Measurements from ENCODE around the gene SLC26A8.
"Not testable (repeated sequence)": the region's sequence is repeated elsewhere in the genome, so short reads cannot be mapped to it uniquely, and the experiment has no call there.

Gene SLC26A8

GRCh38 chr6:35984701-35985100 lies 39.7 kb downstream of the SLC26A8 start:
- no peaks in the 10 kb centered on the region for H3K4me1 ChIP-seq (ENCODE audit: insufficient read depth, low read length)
- H3K4me2 ChIP-seq (ENCODE audit: insufficient read depth, low read length), result no peak overlapping the region
- H3K27me3 ChIP-seq (ENCODE audit: insufficient read depth, low read length, poor library complexity), result peaks cover 24% of the 10 kb centered on the region
- ATAC-seq (ENCODE audit: insufficient read depth, low read depth) (no peak), DNase-seq (no peak)
- no peak overlapping the region for H3K4me3 ChIP-seq (ENCODE audit: low read depth in 1 of 2, low read length in 2 of 2)
- TF ChIP-seq CTCF (IDR thresholded peaks at IDR 0.05; ENCODE audit: borderline replicate concordance, extremely low read depth, low read length, poor library complexity, severe bottlenecking), result no peak
- TF ChIP-seq EZH2 (IDR thresholded peaks at IDR 0.05; ENCODE audit: borderline replicate concordance, low read depth, low read length, severe bottlenecking), result no peak
- H4K20me1 ChIP-seq (ENCODE audit: insufficient read depth, low read length), result no peaks in the 10 kb centered on the region
- no peak overlapping the region for H3K27ac ChIP-seq (ENCODE audit: low read length)
- H3K36me3 ChIP-seq (ENCODE audit: insufficient read depth, low read length), result no peaks in the 10 kb centered on the region
- no peaks in the 10 kb centered on the region for H3K9me3 ChIP-seq (ENCODE audit: insufficient read depth, low read length, severe bottlenecking)
- no peaks in the 10 kb centered on the region for H3K79me2 ChIP-seq (ENCODE audit: insufficient read depth, low read length)
- no peak overlapping the region for H3K9ac ChIP-seq (ENCODE audit: low read depth, low read length)
- H2AFZ ChIP-seq (ENCODE audit: low read depth, low read length), result no peak overlapping the region

- no peak for DNase-seq
- ATAC-seq (ENCODE audit: insufficient read depth, low read depth), result no peak
- Histone ChIP-seq H3K27me3 (ENCODE audit: insufficient read depth, low read length, poor library complexity) (peaks cover 23% of the 10 kb centered on the region), H2AFZ (ENCODE audit: low read depth, low read length) (no peak overlapping the region), H3K27ac (ENCODE audit: low read length) (no peak overlapping the region), H3K4me1 (ENCODE audit: insufficient read depth, low read length) (no peaks in the 10 kb centered on the region), H3K9ac (ENCODE audit: low read depth, low read length) (no peak overlapping the region), H3K4me2 (ENCODE audit: insufficient read depth, low read length) (no peak overlapping the region), H3K9me3 (ENCODE audit: insufficient read depth, low read length, severe bottlenecking) (no peaks in the 10 kb centered on the region), H3K36me3 (ENCODE audit: insufficient read depth, low read length) (no peaks in the 10 kb centered on the region), H3K4me3 (ENCODE audit: low read depth in 1 of 2, low read length in 2 of 2) (no peak overlapping the region), H3K79me2 (ENCODE audit: insufficient read depth, low read length) (no peaks in the 10 kb centered on the region), H4K20me1 (ENCODE audit: insufficient read depth, low read length) (no peaks in the 10 kb centered on the region)
- TF ChIP-seq EZH2 (IDR thresholded peaks at IDR 0.05; ENCODE audit: borderline replicate concordance, low read depth, low read length, severe bottlenecking), result no peak
- no peak for TF ChIP-seq CTCF (IDR thresholded peaks at IDR 0.05; ENCODE audit: borderline replicate concordance, extremely low read depth, low read length, poor library complexity, severe bottlenecking)
Measured at GRCh38 chr6:35980991-35981645, 43.3 kb downstream of the SLC26A8 start.

GRCh38 chr6:35980126-35980525 lies 44.3 kb downstream of the SLC26A8 start:
- H3K4me3 ChIP-seq (ENCODE audit: low read depth in 1 of 2, low read length in 2 of 2); H3K27ac ChIP-seq (ENCODE audit: low read length); H2AFZ ChIP-seq (ENCODE audit: low read depth, low read length); H4K20me1 ChIP-seq (ENCODE audit: insufficient read depth, low read length); H3K79me2 ChIP-seq (ENCODE audit: insufficient read depth, low read length); H3K4me2 ChIP-seq (ENCODE audit: insufficient read depth, low read length); ATAC-seq (ENCODE audit: insufficient read depth, low read depth); DNase-seq; H3K9me3 ChIP-seq (ENCODE audit: insufficient read depth, low read length, severe bottlenecking); H3K4me1 ChIP-seq (ENCODE audit: insufficient read depth, low read length); H3K36me3 ChIP-seq (ENCODE audit: insufficient read depth, low read length); H3K9ac ChIP-seq (ENCODE audit: low read depth, low read length): not testable (repeated sequence)
- H3K27me3 ChIP-seq (ENCODE audit: insufficient read depth, low read length, poor library complexity), result peaks cover 23% of the 10 kb centered on the region

- no peaks in the 10 kb centered on the region for H3K36me3 ChIP-seq (ENCODE audit: insufficient read depth, low read length)
- no peak overlapping the region for H3K4me3 ChIP-seq (ENCODE audit: low read depth in 1 of 2, low read length in 2 of 2)
- H3K27me3 ChIP-seq (ENCODE audit: insufficient read depth, low read length, poor library complexity), result peaks cover 15% of the 10 kb centered on the region
- H3K79me2 ChIP-seq (ENCODE audit: insufficient read depth, low read length), result no peaks in the 10 kb centered on the region
- ATAC-seq (ENCODE audit: insufficient read depth, low read depth) (no peak), DNase-seq (no peak)
- H3K27ac ChIP-seq (ENCODE audit: low read length), result no peak overlapping the region
- no peaks in the 10 kb centered on the region for H4K20me1 ChIP-seq (ENCODE audit: insufficient read depth, low read length)
- no peaks in the 10 kb centered on the region for H3K9me3 ChIP-seq (ENCODE audit: insufficient read depth, low read length, severe bottlenecking)
- TF ChIP-seq CTCF (IDR thresholded peaks at IDR 0.05; ENCODE audit: borderline replicate concordance, extremely low read depth, low read length, poor library complexity, severe bottlenecking) (no peak), EZH2 (IDR thresholded peaks at IDR 0.05; ENCODE audit: borderline replicate concordance, low read depth, low read length, severe bottlenecking) (no peak)
- no peaks in the 10 kb centered on the region for H3K4me1 ChIP-seq (ENCODE audit: insufficient read depth, low read length)
- no peak overlapping the region for H2AFZ ChIP-seq (ENCODE audit: low read depth, low read length)
- H3K4me2 ChIP-seq (ENCODE audit: insufficient read depth, low read length), result no peak overlapping the region
- no peak overlapping the region for H3K9ac ChIP-seq (ENCODE audit: low read depth, low read length)
Measured at GRCh38 chr6:35977308-35977707, 47.1 kb downstream of the SLC26A8 start.
